Measurements from ENCODE around the gene TYW1B.
"Not testable (repeated sequence)": the region's sequence is repeated elsewhere in the genome, so short reads cannot be mapped to it uniquely, and the experiment has no call there.

TYW1B gene

DNA sequence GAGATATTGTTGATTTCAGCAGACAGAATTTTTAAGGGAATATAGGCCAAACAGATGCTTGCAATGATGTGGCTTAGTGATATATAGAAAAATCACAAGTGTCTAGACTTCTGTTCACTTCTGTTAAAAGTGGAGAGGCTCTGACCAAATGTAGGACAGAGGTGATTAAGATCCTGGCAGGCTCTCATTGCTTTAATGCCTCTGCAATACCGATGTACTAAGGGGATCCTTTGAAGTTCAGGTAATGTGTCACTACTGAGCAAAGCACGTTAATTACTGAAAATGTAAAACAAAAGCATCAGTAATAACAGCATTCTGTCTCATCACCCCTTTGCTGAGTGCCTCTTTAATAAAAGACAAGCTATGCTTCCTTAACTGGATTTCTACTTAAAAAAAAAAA, 131.4 kb downstream of the TYW1B start:
- not testable (repeated sequence) for FAIRE-seq

DNA sequence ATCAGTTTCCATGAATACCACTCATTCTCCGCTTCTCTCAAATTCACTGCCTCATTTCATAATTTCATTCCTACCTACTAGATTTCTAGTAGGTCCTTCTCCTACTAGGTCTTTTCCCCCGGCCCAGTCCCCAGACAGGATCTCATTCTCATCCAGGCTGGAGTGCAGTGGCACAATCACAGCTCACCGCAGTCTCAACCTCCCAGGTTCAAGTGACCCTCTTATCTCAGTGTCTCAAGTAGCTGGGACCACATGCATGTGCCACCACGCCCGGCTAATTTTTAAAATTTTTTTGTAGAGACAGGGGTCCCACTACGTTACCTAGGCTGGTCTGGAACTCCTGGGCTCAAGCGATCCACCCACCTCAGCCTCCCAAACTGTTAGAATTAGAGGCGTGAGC, 132.5 kb downstream of the TYW1B start:
- not testable (repeated sequence) for FAIRE-seq

DNA sequence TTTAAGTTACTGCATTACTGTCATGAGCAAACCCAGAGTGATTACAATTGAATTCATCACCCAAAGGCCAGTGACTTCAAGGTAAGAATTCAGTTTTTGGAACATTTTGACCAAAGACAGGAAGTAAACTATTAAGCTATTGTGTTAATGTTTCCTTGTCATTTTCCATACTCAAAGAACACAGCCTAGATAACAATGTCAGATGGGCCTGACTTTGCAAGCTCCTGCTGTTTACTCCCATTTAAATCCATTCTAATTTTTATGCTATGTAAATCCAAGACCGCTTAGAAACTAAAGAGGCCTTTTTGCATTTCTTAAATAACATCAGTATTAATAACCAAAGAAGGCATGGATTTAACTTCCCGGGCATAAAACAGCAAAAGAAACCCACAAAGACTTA, 136.6 kb downstream of the TYW1B start:
- FAIRE-seq: not testable (repeated sequence)

DNA sequence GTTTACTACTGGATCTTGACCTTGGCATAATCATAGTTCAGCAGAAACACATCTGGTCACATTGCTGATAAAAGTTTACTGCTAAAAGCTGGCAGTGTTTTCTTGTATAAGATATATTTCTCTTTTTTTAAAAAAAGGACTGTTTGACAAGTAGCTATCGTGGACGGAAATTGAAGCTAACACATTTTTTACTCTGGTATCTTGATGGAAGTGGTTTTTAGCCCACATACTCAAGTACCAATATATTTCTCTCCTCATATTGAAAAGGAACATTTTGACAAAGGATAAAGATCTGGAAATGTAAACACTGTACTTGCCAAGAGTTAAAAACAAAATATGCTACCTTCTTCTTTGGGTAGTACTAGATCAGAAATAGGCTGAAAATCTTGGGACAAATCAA, 137.8 kb downstream of the TYW1B start:
- peak; percentile 23 for FAIRE-seq

DNA sequence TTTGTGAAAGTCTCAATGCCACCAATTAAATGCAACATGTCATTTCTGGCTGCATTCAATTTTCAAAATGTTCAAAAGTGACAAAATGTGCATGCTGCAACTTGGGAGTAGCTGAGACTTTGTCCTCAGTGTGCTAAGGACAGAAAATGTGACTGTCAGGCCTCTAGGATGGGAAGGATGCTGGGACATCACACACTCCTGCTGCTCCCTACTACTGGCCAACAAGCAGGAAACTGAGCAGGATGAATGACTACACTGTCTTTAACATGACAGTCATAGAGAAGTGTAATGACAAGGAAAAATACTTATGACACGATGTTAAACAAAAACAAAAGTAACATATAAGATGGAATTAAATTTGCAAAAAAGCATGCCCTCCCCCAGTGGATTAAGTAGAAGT, 138.7 kb downstream of the TYW1B start:
- not testable (repeated sequence) for FAIRE-seq

DNA sequence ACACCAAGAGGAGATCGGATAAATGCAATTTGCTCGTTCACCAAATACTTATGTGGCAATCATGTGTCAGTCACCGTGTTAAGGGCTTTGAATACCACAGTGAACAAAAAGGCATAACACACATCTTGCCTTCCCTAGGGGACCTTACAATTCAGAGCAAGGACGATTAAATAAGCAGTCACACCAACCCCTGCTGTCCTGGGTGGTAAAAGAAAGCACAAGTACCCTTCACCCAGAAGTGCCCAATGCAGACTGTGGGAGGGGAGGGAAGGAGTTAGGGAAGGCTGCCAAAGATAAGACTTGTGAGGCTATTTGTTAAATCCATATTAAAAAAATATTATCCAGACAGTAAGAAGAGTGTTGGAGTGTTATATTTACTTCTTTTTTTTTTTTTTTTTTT, 146.8 kb downstream of the TYW1B start:
- not testable (repeated sequence) for FAIRE-seq

DNA sequence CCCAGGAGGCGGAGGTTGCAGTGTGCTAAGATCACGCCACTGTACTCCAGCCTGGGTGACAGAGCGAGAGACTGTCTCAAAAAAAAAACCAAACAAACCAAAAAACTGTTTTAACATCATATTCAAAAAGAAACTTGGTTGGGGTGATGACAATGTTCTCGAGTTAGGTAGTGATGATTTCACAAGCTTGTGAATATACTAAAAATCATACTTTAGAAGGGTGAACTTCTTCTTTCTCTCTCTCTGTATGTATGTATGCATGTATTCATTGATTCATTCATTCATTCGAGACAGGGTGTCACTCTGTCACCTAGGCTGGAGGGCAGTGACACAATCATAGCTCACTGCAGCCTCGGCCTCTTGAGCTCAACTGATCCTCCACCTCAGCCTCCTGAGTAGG, 151.1 kb downstream of the TYW1B start:
- not testable (repeated sequence) for FAIRE-seq

DNA sequence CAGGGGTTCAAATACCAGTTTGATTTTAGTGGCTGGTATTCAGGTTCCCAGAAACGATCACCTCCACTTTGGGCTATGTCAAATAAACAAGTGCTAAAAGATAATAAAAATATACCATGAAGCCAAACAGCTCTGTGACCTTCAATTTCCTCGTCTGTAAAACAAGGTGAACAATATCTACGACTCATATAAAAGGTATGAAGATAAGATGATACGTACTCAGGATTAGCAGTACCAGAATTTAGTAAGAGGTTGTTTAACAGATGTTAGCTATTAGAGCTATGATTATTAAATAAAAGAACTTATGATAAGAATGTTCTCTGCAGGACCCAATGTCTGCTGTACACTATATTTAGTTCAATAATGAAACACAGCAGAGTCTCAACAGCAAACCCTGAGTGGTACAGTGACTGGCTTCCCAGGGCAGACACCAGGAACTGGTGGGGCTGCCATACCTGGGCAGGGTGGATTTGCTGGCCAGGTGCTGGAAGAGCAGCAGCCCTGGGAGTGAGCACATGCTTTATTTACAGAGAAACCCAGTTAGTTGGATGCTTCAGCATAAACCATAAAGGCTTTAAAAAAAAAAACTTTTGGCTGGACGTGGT, 151.8 kb downstream of the TYW1B start:
- not testable (repeated sequence) for FAIRE-seq

DNA sequence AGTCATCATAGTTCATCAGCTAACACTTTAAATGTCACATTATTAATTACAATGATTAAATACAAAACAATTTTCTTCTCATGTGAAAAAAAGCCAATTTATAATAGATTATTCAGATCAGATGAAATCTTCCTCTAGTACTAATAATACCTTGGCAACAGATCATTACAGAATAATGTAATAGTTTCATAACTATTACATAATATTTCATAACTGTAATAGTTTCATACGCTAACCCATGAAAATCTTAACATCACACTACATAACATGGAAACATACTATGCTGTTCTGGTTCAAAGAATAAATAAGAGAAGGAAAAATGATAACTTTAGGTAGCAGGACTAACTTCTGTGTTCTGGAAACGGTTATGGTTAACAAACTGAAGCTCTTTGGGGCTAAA, 152.3 kb downstream of the TYW1B start:
- FAIRE-seq: not testable (repeated sequence)

DNA sequence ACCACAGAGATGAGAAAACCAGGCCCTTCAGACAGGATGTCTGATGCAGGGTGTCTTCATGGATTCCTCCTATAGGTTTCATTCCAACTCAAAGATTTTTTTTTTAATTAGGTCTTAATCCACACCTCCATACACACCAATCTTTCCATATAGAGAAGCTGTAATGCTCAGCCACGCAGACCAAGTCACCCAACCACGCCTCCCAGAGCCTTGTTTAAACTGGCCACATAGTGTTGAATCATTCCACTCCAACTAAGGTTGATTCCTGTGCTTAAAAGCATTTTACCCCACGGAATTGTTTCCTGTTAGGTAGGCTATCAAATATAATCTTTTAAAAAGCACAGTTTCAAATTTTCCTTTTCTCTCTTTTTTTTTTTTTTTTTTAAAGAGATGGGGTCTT, 153.6 kb downstream of the TYW1B start:
- no peak for FAIRE-seq

DNA sequence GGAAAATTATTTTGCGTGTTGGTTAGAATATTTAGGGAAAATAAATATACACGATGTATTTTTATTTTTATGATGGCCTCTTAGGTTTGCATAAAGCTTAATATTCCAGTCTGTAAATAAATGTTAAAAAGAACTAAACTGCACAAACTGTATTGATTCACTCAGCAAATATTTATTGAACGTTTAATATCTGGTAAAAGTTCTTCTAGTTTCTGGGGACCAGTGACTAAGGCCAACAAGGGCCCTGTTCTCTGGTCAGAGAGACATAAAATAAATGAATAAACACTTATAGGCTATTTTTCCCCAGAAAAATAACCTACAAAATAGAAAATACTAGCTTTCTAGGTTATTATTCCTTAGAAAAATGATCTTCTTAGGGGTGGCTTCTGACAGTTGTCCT, 157.2 kb downstream of the TYW1B start:
- not testable (repeated sequence) for FAIRE-seq

DNA sequence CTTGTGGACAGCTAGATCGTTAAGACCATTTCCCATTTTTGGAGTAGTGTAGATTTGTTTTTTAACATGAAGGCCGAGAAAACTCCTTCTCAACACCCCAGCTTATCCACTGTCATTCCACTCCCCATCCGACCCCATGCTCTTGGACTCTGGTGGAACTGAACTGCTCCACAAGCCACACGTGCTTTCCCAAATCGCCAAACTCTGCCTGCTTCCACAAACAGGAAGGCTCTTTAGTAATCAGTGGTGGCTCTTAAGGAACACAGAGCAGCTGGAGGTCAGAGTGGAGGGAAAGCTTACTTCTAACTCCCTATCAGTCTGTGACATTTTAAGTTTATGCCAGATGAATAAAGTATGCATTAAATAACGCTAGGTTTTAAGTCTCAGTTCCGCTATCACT, 159.6 kb downstream of the TYW1B start:
- FAIRE-seq: not testable (repeated sequence)

DNA sequence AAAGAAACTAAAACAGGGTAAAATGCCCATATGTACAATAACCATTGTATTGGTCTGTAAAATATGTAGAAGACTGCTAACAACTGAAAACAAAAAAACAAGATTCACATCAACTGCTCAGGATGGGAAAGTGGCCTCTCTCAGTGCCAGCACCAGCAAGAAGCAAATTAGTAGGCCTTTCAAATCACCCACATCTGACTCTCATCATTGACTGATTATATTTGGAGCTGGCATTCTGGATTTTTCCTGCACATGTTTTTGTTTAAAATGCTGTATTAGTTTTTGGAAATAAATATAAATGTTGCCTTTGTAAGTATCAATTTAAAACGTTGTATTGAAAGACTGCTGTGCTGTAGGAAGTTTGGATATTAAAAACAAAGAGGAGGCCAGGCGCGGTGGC, 161.0 kb downstream of the TYW1B start:
- FAIRE-seq: not testable (repeated sequence)

DNA sequence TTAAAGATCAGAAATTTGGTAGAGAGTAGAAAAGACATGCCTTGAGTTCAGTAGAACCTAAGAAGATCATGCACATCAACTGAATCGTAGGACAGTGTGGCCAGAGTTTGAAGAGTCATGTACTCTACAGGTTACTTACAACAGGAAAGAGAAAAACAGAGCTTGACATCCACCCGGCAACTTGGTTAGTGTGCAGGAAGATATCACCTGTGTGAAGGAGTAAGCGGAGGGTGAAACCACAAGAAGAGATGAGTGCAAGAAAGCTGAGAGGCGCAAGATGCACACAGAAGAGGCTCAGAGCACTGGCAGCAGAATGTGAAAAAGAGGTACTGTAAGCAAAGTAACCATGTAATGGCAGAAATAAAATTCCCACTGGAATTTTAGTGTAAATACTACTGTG, 179.4 kb downstream of the TYW1B start:
- FAIRE-seq: not testable (repeated sequence)

DNA sequence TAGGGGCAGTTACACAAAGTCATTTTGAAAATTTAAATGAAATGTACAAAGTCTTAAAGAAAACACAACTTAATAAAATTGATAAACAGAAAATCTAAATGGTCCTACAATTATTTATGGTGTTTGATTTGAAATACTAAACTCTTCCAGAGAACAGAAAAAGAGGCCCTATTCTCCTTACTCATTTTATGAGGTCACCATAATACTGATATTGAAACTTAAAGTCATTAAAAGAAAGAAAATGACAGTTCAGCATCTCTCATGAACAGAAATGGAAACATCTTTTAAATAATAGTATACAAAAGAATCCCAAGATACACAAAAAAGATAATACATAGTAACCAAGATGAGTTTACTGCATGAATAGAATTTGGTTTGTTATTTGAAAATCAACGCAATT, 184.3 kb downstream of the TYW1B start:
- not testable (repeated sequence) for FAIRE-seq

DNA sequence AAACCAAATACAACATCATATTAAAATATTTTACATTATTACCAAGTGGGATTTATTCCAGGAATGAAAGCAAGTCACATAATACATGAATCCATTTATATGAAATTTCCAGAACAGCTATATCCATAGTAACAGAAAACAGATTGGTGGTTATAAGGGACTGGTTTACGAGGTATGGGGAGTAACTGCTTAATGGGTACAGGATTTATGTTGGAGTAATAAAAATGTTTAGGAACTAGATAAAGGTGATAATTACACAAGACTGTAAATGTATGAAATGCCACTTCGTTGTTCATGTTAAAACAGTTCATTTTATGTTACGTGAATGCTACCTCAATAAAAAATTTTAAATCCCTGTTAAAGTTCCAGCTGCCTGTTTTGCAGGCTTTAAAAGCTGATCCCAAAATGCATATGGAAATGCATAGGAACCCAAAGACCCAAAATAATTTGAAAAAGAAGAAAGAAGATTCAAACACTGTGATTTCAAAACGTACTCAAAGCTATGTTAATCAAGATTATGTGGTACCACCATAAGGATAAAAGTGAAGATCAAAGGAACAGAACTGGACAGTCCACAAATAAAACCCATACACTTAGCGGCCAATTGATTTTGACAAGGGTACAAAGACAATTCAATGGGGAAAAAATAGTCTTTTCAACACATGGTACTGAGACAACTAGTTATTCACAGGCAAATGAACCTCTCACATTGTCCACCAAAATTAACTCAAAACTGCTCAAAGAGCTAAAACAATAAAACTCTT, 186.3 kb downstream of the TYW1B start:
- not testable (repeated sequence) for FAIRE-seq

DNA sequence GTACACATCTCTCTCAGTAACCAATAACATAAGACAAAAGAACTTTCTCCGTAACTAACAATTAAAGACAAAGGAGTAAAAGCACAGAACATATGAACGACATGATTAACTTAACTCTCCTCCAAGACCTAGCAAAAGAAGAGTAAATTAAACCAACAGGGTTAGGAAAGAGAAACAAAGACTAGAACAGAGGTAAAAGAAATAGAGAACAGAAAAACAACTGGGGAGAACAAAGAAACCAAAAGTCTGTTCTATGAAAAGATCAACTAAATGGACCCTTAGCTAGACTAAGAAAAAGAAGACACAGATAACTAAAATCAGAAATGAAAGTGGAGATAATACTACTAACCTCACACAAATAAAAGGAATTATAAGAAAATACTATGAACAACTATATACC, 187.3 kb downstream of the TYW1B start:
- peak; percentile 77 for FAIRE-seq

DNA sequence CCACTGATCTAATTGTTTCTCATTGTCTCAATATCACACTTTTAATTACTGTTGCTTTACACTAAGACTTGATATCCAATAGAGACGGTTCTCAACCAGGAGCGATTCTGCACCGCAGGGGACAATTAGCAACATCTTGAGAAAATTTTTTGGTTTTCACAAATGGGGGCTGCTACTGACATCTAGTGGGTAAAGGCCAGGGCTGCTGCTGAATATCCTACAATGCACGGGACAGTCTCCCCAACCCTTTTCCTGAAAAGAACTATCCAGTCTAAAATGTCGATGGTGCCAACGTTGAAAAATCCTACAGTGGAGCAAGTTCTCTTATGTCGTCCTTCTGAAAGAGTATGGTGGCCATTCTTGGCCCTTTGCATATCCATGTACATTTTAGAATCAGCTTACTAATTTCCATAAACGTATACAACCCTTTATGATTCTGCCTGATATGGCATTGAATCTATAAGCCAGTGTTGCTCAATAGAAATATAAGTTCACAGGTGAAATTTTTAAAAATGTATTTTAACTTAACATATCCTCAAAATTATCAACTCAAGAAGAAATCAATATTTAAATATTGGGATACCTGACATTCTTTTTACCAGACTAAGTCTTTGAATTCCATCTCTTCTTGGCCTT, 192.6 kb downstream of the TYW1B start:
- FAIRE-seq: not testable (repeated sequence)

DNA sequence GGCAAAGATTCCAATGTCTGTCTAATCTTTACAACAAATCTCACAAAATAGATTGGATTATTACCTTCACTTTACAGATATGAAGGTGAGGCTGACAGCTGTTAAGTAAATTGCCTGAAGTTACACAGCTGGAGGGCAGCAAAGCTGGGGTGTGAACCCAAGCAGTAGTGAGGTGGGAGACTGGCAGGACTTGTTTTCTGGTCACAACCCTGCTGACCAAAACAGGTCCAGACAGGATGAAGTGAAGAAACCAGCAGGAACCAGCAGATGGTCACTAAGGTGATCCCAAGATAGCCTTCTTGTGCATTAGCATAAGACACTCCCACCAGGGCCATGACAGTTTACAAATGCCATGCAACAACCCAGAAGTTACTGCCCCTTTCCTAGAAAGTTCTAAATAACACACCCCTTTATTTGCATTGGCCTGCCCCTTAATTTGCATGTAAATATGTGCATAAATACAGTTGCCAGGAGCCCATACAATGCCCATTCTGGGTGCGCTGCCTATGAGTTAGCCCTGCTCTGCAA, 195.2 kb downstream of the TYW1B start:
- FAIRE-seq: not testable (repeated sequence)

DNA sequence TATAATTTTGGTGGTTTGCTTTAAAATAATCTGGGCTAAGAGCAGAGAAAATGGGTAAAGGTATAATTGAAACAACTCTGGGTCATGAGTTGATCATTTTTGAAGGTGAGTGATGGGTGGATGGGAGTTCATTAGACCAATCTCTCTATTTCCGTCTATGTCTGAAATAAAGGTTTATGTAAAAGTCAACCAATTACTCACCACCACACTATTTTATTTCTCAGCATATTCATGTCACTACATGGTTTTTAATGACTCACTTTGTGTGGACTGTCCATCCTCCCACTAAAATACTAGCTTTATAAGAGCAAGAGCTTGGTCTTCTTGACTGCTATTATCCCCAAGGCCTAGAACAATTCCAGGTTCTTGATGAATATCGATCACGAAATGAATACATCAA, 199.6 kb downstream of the TYW1B start:
- not testable (repeated sequence) for FAIRE-seq

DNA sequence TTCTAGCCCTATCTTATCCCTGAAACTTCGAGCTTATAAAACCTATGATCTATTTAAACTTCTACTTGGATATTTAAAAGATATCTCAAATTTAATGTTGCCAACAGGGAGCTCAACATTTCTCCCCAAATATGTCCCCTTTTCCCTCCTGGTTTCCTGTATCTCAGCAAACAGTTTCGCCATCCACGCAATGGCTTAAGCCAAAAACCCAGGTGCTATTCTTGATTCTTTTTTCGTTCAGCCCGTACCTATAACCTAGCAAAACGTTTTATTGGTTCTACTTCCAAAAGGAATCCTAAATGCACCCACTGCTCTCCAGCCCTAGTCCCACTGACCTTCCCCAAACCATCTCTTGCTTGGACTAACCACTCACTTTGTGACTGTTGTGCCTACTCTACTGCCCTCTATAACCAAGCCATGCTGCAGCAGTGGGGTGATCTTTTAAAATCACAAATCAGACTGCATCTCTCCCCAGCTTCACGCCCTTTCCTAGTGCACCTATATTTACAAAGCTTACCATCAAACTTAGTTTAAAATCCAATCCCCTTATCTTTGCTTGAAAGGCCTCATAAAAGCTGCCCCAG, 201.5 kb downstream of the TYW1B start:
- not testable (repeated sequence) for FAIRE-seq

DNA sequence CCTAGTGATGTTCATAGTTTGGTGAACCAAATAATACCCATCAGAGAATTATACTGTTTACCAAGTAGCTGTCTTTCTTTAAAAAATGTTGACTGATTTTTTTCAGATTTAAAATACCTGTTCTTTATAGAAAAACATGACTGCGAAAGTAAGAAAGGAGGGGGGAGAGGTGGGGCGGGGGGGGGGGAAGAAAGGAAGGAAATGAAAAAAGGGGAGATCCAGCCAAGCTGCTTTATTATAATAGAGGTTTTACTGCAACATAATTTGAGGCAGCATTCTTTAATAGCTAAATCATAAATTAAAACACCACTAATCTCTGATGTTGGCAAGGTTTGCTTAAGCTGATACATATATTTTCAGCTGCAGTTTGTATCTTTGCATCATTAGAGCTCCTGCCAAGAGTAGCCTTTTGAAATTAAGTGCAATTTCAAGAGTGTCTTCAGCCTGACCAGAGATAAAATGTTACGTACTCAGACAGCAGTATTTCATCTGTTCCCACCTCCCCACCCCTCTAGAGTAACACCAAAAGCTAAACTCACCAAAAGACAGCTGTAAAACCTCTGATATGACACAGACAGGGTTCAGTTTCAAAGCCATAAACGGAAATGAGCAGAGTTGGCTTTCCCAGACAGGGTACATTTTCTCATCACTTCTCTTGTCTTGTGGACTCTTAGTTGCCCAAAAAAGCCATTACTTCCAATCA, 202.1 kb downstream of the TYW1B start:
- peak; percentile 57 for FAIRE-seq

DNA sequence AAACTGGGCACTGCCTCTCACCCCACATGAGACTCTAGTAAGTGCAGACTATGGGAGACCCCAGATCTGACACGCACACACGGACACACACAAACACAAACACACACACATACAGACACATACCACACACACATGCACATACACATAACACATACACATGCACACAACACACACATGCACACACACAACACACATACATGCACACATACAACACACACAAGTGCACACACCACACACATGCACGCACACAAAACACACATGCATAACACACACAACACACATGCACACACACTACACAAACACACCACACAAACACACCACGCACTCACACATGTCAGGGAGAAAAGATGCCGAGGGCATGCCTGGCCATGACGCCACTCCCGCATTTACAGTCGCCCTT, 205.5 kb downstream of the TYW1B start:
- no peak for FAIRE-seq
